ENCODE data around the gene KRTAP3-1.

DNA sequence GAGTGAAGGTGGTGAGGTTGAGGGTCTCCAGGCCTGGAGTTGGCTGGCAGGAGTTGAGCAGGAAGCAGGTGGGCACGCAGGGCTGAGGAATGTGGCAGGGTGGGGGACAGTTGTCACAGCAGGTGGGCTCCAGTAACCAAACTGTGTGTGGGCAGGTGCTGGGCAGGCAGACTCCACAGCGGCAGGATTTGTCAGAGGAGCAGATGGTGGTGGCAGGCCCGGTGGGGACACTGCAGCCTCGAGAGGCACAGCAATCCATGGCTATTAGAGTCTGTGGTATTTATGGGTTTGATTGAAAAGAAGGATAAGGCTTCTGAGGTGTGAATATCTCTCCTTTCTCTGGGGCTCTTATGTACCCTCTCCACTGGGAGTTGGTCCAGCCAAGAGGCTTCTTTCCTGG is 15.1 kb downstream of the KRTAP3-1 start, which contains the start of gene KRTAP3-3:
- TF ChIP-seq CTCF (IDR thresholded peaks at IDR 0.05) (no peak), POLR2A (IDR thresholded peaks at IDR 0.05) (no peak), POLR2AphosphoS5 (IDR thresholded peaks at IDR 0.05) (no peak)
